Superior temporal gyrus (tissue), 1 donor: ENCODE measurements around the gene PDGFD.

ENCODE experiments used
- DNase-seq: peaks from one replicate; pipeline ENCODE4 v3.0.0-alpha.2; 2016; ENCODE audit errors: extremely low spot score

The PDGFD gene

GRCh38 chr11:104164028-104164520 lies at the start of gene PDGFD:
Gene PDGFD, minus strand, starts transcription at chr11:104164147.
- DNase-seq = no peak

DNA sequence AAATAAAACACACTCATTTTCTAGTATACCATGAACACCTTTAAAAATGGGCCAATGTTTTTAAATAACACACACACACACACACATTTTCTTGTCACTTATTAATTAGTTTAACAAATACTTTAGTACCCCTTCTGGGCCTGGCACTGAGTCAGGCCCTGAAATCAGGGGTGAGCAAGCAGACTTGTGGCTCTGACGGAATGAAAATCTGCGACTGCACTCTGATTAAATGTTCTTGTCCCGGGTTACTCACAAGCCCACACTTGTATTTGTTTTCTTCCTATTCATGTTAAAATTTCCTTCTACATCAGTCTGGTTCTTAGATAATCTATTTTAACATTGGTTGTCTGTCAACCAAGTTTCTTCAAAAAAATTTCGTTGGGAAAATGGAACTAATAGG lies 43.0 kb upstream of the PDGFD start:
- DNase-seq = no peak

DNA sequence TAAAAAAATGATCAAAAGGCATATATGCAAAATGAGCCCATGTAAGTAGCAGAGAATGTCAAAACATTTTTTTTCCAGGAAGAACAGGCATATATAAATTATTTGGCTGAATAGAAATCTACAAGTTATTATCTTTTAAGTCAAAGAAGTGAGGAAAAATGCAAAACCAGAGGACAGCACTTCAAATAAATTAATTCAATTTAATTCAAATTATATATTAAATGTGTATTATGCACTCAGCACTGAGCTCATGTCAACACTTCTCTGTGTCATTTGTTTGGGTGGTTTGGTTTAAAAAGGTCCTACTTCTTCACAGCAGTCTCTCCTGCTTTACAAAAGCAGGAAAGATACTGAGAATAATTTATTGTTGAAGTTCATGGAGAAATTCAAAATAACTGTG lies 41.9 kb upstream of the PDGFD start:
- no peak for DNase-seq

- no peak for DNase-seq
These were observed 36.7 kb upstream of the PDGFD start for GRCh38 chr11:104200688-104201087.

DNA sequence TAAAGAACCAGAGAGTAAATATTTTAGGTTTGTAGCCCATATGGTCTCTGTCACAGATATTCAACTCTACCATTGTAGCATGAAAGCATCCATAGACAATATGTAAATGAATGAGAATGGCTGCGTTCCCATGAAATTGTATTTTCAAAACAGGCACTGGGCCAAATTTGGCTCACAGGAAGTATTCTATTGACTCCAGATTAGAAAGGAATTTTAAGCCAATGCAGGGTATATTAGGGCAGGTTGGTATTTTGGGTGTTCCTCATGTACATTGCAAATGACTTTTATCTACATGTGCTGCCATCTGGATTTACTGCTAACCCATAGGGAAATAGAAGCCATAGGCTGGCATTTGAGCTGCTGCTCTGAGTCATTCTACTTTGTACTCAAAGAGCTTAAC lies 35.1 kb upstream of the PDGFD start:
- DNase-seq = no peak

GRCh38 chr11:104198576-104198975 lies 34.6 kb upstream of the PDGFD start:
- no peak for DNase-seq

- DNase-seq = no peak
These were observed 27.2 kb upstream of the PDGFD start for GRCh38 chr11:104191124-104191523.

DNA sequence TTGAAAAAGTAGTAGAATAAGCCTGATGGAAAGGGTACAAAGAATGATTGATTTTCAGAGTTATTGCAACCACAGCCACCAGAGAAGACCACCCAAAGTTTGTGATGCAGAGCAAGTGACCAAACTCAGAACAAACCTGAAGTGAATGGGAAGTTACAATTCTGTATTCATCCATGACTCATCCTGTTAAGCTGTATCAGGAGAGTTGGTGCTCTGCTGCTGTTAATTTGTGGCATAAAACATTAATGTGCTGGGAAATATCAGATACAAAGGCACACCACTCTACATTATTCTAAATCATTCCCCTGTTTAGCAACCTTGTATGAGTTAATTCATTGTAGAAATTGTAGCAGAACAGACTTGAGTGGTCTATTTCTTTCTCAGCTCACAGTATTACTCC lies 19.6 kb upstream of the PDGFD start:
- DNase-seq = no peak

- no peak for DNase-seq
These were observed 11.8 kb upstream of the PDGFD start for GRCh38 chr11:104175769-104176168.

GRCh38 chr11:104169091-104169490 lies 5.1 kb upstream of the PDGFD start:
- DNase-seq = no peak

DNA sequence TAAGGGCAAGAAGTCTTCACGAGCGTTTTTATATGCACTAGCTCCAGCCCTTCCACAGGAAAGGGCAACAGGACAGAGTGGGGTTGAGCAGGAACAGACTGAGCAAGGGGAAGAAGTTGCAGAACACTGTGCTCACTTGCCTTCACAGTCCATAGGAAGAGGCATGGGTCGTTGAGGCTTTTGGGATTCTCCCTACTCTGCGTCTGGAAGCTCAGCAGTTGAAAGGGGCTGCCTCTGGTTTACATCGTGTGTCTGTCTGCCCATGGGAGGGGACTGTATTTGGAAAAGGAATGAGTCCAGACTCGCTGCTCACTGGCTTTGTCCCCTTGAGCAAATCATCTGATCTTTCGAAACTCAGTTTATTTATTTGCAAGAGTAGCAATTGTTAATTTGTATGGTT lies 1.1 kb upstream of the PDGFD start:
- no peak for DNase-seq

DNA sequence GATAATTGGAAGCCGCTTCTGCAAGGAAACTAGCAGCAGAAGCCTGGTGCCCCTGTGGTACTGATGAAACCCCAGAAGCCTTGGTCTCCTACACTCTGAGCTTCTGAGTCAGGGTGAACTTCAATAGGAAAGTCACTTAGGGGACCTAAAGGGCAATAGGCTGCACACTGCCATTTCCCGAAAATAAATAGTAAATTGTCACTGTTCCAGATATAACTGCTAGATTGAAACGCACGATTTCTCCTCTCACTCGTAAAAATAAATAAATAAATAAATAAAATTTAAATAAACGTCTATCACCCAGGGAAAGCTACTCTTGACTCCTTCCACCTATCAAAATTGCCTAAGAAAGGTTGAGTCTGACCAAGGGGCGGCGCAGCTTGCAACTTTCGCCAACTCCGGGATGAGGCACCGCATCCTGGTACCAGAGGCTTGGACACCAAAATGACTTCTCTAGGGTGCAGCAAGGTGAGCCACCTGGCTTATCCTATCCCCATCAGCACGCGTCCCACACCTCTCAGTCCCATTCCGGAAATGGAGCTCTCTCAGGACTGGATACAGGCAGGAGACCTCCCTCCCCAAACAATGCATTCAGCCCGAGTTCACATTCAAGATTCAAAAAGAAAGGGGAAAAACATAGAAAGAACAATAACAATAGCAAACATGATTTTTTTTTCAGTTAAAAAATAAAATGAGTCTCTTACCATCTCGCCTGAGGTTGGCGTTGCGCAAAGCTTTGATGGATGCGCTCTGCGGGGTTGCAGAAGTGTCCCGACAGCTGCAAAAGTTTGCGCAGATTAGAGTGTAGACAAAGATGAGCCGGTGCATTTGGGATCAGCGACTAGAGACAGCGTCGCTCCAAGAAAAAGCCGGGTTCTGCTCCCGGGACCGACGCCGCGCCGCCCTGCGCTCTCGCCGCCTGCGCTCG lies 583 bp downstream of the PDGFD start:
- DNase-seq = no peak

DNA sequence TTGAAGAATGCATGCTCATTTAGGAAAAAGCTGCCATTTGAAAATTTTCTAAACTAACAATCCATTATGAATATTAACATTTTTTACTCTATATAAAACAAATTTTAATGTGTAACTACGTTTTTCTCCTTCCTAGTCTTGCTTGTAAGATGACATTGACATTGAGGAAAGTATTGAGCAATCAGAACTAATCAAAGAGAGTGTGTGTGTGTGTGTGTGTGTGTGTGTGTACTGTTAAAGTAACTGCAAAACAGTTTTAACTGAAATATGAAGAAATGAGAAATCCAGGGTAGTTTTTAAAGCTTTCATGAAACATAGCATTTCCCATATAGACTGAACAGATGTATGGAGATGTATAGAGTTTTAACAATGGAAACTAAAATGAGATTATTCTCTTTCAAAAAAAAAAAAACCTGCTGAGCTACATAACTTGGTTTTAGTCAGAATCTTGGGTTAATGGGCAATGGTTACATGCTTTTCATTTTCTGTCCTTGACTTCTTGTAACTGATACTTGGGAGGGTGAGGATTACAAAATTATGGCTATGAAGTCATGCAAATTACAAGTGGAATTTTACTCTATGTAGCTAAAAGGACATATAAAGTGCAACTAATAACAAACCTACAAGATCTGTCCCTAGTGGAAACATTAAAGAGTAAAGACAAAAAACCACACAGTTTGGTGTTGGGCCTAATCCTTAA lies 2.0 kb downstream of the PDGFD start:
- DNase-seq = no peak

DNA sequence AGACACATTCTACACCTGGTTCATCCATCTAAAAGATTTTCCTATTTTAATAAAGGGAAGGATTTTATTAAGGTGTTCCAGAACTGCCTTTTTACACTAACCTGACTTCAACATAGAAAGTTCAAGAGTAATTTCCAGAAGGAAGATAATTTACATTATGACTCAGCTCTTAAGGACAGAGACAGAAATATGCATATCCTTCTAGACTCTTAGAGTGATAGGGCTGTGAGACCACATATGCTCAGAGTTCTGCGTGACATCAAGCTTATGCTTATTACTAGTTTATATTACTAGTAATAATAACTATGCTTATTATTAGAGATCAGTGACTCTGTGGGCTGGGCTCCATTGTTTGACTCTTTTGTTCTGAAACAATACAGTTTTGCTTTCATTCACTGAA lies 4.6 kb downstream of the PDGFD start:
- no peak for DNase-seq

GRCh38 chr11:104155375-104155774 lies 8.6 kb downstream of the PDGFD start:
- DNase-seq = no peak

DNA sequence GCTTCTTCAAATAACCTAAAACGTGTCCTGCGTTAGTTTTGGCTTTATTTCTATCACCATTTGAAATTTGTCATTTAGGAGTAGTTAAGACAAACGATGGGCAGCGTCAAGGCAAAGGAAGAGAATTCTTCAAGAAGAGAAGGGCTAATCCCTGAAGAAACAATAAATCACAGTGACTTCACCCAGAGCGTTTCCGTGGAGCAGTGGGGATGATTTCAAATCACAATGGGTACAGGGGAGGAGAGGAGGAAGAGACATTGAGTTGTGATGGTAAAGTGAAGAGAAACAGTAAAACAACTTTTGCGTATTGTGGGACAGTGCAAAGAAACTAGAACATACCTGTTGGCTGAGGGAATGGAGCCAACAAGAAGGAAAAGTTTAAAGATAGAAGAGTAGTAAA lies 9.7 kb downstream of the PDGFD start:
- no peak for DNase-seq

DNA sequence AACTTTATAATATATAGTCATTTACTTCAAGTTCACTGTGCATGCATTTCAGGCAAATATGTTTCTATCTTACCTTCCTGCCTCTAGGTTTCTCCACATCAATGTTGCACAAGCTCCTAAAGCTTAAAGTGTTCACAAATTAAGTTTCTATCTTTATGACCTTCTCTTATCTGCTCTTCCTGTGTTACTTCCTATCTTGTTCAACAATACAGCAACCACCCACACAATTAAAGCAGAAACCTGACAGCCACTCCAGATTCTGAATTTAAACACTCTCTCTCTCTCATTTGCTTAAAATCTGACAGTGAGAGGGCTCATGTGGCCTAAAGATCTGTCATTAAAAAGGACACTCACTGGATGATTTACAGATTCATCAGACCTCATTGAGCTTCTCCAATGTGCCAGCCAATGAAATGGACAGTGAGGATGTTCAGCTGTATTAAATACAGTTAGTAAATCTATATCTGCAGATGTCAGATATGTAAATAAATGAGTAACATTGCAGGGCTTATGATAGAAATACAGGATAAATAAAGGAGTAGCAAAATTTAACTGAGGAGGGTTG lies 10.9 kb downstream of the PDGFD start:
- DNase-seq = no peak

- DNase-seq = no peak
These were observed 12.3 kb downstream of the PDGFD start for GRCh38 chr11:104151404-104152204.

DNA sequence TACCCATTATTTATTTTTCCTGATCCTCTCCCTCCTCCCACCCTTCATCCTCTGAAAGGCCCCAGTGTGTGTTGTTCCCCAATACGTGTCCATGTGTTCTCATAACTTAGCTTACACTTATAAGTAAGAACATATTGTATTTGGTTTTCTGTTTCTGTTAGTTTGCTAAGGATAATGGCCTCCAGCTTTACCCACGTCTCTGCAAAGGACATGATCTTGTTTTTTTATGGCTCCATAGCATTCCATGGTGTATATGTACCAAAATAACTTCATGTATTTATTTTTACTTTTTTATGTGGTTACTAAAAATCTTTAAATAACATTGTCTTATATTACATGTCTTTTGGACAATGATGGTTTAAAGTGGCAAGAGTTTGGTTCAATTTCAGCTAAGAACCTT lies 15.2 kb downstream of the PDGFD start:
- DNase-seq = no peak

- DNase-seq = no peak
These were observed 15.9 kb downstream of the PDGFD start for GRCh38 chr11:104148074-104148473.

- DNase-seq = no peak
These were observed 17.0 kb downstream of the PDGFD start for GRCh38 chr11:104146943-104147342.

DNA sequence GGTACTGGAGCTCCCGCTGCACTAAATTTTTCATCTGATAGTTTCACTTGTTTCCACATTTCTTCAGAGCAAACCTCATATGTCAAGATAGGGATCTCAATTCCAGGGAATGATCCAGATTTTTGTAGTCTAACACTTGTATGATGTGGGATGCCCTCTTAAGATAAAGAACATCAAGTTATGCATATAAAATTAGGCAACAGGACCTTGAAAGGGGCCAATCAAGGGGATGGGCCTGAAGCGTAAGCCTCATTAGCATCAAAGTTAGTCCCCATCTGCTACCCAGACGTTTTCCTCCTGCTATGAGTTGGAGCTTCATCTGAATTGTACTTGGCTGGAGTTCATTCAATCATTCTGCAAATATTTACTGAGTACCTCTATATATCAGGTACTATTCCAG lies 17.5 kb downstream of the PDGFD start:
- no peak for DNase-seq
